Measurements from ENCODE around the gene CCDC106.
A peak's percentile ranks its signal among the peaks of the same experiment; 100 is the strongest.

CCDC106 gene

GRCh38 chr19:55652311-55653128, 4.5 kb downstream of the CCDC106 start:
- DNase-seq = no peak

DNA sequence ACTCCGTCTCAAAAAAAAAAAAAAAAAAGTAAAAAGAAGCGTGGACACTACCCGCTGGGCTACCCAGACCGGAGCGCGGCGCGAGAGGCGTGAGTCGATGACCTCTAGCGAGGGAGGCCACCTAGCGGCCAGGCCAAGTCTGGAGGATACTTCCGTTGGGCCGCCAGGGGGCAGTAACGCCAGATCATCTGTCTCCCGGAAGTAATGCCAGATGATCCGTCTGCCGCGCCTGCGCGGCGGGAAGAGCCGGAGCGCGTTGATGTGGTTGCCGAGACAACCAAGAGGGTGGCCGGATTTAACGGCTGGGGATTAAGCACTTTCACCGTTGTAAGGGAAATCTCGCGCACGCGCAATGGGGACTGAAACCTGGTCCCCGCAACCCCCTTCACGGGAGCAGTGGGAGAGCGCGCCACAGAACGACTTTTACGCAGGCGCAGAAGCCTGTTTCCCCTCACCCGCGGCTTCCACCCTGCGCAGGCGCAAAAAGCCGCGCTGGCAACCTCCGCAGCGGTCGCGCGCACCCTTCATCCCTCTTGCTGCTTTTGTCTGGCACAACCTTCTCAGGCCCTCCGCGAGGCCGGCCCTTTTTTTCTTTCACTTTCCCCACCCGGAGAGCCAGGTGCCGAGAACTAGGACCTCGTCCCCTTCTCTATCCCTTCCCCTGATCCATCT, 5.8 kb downstream of the CCDC106 start:
- peak; percentile 99 for DNase-seq

GRCh38 chr19:55654323-55654867, 6.4 kb downstream of the CCDC106 start:
- DNase-seq = peak; percentile 99

DNA sequence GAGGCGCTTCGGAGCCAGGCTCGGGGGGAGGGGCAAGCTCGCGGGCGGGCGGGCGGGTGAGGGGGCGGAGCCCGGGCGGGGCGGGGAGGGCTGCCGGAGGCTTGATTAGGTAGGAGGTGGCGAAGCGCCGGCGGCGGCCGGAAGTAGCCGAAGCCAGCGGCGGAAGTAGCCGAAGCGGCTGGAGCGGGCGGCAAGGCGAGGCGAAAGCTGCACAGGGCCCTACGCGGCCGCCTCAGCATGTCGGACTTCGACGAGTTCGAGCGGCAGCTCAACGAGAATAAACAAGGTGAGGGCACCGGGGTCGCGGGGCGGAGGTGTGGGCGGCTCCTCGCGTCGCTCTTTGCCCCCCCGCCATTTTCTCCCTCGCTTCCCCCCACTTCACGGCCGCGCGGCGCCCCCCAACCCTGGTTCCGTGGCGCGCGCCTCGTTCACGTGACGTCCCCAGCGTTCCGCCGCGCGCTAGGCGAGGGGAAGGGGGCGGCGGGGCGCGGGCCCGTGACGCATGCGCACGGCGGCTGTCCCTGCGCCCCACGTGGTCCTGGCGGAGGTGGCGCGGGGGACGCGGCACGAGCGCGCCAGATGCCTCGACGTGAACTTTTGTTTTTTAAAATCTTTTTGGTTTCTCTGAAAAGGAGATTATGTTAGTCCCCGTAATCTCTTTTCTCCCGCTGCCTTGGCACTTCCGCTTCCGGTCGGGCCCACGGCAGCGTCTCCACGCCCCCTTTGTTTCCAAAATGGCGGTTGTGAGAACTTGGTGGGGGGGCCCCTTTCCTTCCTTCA, 7.0 kb downstream of the CCDC106 start, which contains the start of gene U2AF2:
TSS of gene U2AF2 (plus strand) at position 168 of the 780 bp plus-strand sequence. CDS start at position 238, 70 bp downstream.
- DNase-seq = peak; percentile 97

GRCh38 chr19:55655648-55656040, 7.6 kb downstream of the CCDC106 start:
- DNase-seq = no peak

DNA sequence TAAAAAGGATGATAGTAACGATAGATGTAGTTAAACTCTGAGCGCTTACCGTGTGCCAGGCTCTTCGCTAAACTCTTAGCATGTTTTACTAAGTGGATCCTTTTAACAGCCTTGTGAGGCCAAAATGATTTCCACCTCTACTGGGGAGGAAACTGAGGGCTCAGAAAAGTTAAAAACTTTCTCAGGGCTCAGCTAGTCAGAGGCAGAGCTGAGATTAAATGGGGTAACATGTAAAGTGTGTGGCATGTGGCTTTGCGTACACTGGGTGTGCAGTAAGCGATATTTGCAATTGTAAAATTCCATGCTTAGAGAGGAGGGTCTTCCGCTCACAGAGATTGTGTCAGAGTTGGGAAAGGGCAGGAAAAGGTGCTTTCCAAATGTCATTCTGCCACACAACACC, 8.5 kb downstream of the CCDC106 start:
- no peak for DNase-seq

DNA sequence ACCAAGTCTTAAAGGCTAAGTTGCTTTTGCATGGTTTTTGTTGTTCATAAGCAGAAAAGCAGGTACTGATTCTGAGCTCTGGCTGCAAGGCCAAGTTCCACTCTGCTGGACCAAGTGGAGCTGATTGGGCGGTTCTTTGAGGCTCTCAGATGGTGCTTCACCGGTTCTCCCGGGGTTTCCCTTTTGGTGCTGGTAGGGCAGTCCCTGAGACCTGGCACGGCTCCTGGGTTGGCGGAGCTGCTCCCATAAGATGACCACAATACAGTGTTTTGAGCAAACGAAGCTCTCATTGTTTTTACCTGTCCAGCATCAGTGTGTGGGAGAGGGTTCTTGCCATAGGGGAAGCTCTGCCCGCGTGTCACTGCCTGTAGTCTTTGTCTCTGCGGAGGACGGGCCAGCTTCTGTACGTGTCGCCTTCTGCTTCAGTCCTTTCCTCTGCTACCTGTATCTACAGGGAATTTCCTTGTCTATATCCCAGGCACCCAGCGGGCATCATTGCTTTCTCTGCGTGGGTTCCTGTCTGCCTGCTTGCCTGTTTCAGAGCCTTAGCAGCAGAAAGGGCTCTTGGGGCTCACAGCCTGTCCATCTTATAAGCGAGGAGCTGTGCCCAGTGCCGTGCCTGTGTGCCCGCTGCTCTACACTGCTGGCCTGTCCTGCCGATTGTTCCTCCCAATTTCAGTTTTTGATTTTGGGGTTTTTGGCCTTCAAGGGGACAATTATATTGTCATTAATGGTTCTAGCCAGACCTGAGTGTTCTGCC, 9.2 kb downstream of the CCDC106 start:
- no peak for DNase-seq

GRCh38 chr19:55658846-55659459, 10.9 kb downstream of the CCDC106 start:
- no peak for DNase-seq

- no peak for DNase-seq
These were observed 11.8 kb downstream of the CCDC106 start for GRCh38 chr19:55659822-55660221.

DNA sequence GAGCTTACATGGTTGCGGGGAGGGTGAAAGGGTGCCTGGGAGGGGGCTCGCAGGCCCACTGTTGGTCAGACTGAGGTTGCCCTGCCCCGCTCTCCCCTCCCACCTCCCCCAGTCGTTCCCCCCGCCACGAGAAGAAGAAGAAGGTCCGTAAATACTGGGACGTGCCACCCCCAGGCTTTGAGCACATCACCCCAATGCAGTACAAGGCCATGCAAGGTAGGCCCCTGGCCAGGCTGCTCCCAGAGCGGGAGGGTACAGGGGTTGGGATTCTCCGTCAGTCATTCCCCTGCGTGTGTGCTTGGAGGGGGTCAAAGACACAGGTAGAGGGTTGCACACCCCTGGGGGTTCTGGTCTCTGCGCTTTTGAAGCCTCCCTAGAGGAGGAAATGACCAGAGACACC, 12.4 kb downstream of the CCDC106 start:
- no peak for DNase-seq

DNA sequence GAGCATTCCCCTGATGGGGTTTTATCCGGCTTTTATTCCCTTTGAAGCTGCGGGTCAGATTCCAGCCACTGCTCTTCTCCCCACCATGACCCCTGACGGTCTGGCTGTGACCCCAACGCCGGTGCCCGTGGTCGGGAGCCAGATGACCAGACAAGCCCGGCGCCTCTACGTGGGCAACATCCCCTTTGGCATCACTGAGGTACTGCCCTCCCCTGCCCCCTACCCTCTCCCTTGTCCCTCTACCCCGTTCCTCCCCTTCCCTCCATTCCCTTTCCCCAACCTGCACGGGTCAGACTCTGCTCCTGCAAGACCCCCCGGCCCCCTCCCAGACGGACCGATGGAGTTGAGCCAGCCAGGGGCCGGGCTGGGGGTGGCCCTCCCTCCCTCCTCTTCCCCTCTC, 13.0 kb downstream of the CCDC106 start:
- no peak for DNase-seq

DNA sequence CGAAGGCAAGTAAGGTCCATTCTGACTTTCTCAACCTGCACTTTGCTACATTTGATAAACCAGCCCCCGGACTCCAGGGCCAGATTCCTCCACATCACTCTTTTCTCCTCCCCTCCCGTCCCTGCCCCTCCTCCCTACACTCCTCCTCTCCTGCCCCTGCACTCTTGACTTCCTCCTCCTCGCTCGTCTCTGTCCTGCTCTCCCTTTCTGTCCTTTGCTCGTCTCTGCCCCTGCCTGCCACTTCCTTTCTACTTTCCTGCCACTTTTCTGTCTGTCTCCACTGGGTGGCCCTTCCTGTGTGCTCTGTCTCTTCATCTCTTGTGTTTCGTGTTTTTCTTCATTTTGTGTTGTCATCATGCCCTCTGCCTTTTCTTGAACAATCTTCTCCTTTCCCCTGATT, 13.8 kb downstream of the CCDC106 start:
- DNase-seq = no peak

- DNase-seq = no peak
These were observed 16.0 kb downstream of the CCDC106 start for GRCh38 chr19:55663846-55664536.

GRCh38 chr19:55666343-55667005, 18.5 kb downstream of the CCDC106 start:
- no peak for DNase-seq

- no peak for DNase-seq
These were observed 19.0 kb downstream of the CCDC106 start for GRCh38 chr19:55667006-55667381.

DNA sequence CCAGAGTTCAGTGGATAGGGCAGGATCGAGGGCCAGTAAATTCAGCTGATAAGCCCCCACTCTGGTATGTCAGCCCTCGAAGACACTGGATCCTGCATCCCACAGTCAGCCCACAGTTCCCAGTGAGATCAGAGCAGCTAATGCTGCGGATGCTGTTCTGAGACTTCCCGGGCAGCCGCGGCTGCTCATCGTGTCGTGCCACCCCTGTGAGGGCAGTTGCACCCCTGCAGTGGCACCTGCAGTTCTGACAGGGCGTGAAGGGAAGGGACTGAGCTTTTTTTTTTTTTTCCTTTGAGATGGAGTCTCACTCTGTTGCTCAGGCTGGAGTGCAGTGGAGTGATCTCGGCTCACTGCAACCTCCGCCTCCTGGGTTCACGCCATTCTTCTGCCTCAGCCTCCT, 19.5 kb downstream of the CCDC106 start:
- DNase-seq = no peak

DNA sequence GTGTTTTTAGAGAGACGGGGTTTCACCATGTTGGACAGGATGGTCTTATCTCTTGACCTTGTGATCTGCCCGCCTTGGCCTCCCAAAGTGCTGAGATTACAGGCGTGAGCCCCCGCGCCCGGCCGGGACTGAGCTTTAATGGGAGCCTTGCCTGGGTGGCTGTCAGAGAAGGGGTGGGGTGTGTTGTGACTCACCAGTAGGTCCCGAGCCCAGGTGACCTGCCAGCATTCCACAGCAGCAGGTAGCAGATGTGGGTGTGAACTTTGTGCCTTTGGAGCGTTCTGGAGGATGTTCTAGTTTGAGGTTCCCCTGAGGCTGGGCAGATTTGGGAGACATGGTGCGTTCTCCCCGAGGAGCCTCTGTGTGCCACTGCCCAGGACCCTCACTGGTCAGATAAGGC, 19.9 kb downstream of the CCDC106 start:
- DNase-seq = no peak

- DNase-seq = no peak
These were observed 20.8 kb downstream of the CCDC106 start for GRCh38 chr19:55668603-55669348.

GRCh38 chr19:55669418-55670279, 21.6 kb downstream of the CCDC106 start:
- DNase-seq = no peak

Measured in CD4-positive, alpha-beta T cell treated with Interleukin-6 for 4 hours (primary cell).